ENCODE results near the gene CUTC.
"Not testable (repeated sequence)": the region's sequence is repeated elsewhere in the genome, so short reads cannot be mapped to it uniquely, and the experiment has no call there.

CUTC gene

GRCh38 chr10:99742701-99743100 lies 10.7 kb downstream of the CUTC start:
- DNase-seq (ENCODE audit: low spot score), result no peak

DNA sequence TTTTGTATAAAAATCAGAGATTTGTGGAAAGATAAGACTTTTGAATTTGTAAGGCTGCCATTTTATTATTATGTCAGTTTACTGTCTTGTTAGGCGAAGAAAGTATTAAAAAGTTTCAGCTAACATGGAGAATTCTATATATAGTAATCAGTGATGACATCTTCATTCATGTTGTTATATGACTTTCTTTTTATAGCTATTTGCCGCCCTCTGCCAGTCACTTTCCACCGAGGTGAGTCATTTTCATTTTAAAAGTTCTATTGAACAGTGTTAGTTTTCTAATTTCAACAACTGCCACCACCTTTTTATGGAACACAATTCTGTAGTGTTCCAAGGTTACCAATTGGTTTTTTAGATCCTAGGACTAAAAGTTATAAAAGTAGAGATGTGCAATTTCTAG lies 11.8 kb downstream of the CUTC start:
- no peak for DNase-seq (ENCODE audit: low spot score)

DNA sequence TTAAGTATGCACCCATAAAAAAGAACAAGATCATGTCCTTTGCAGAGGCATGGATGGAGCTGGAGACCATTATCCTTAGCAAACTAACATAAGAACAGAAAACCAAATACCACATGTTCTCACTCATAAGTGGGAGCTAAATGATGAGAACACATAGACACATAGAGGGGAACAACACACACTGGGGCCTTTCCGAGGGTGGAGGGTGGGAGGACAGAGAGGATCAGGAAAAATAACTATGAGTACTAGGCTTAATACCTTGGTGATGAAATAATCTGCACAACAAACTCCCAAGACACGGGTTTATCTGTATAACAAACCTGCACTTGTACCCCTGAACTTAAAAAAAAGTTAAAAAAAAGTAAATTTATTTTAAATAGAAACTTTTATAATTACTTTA lies 14.1 kb downstream of the CUTC start:
- not testable (repeated sequence) for DNase-seq (ENCODE audit: low spot score)

GRCh38 chr10:99748823-99749451 lies 16.9 kb downstream of the CUTC start:
- no peak for DNase-seq (ENCODE audit: low spot score)

DNA sequence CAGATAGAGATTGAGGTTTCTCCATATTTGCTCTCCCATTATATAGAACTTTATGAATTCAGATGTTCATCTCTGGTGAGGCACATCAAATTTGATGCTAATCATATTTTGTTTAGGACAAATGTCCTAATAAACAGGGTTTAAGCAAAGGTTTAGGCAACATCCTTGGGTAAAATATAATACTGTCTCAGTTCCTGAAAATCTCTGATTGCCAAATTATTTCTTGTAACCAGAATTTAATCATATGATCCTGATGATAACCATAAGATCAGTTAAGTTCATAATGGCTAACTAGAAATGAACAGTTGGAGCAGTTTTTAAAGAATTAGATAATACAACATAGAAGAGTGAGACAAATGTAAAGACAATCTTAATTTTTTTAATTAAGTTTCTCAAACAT lies 18.6 kb downstream of the CUTC start:
- DNase-seq (ENCODE audit: low spot score), result no peak

- no peak for DNase-seq (ENCODE audit: low spot score)
These were observed 22.6 kb downstream of the CUTC start for GRCh38 chr10:99754670-99755069.

GRCh38 chr10:99756159-99756558 lies 24.1 kb downstream of the CUTC start:
- DNase-seq (ENCODE audit: low spot score), result no peak

- DNase-seq (ENCODE audit: low spot score), result no peak
These were observed 26.3 kb downstream of the CUTC start for GRCh38 chr10:99758211-99758891.

DNA sequence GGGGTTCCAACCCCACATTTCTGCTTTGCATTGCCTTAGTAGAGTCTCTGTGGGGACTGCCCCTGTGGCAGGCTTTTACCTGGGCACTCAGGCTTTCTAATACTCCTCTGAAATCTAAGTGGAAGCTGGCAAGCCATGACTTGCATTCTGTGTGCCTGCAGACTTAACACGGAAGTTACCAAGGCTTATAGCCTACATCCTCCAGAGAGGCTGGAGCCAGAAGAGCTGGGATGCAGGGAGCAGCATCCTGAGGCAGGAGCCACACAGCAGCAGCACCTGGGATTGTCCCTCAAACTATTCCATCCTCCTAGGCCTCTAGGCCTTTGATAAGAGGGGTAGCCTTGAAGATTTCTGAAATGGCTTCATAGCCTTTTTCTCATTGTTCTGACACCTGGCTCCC lies 28.3 kb downstream of the CUTC start:
- DNase-seq (ENCODE audit: low spot score), result no peak

- no peak for DNase-seq (ENCODE audit: low spot score)
These were observed 29.3 kb downstream of the CUTC start for GRCh38 chr10:99761365-99761764.

DNA sequence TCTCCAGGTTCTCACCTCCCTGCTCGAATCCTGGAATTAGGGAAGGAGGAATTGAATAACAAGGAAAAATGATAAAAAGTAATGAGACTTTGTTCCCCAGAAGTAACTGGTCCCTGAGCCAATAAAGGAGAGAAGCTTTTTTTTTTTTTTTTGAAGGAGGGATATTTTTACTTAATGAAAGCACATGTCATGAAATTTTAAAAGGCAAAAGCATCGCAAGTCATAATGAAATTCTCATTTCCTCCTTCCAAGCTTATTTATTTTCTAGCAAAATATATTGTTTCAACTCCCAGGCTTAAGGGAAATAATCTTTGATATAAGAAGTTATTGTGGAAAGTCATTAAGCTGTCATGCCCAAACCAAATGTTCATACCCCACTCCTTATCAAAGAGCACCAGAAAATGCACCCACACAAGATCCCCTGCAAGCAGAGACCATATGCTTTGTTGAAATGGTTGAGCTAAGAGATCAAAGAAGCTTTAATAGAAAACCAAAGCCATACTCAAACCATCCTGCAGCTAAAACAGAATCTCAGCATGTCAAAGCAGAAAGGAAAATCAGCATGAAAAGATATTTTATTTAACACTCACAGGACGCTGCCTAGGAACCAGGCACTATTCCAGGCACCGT lies 33.8 kb downstream of the CUTC start:
- no peak for DNase-seq (ENCODE audit: low spot score)

GRCh38 chr10:99766302-99766681 lies 34.3 kb downstream of the CUTC start:
- no peak for DNase-seq (ENCODE audit: low spot score)

DNA sequence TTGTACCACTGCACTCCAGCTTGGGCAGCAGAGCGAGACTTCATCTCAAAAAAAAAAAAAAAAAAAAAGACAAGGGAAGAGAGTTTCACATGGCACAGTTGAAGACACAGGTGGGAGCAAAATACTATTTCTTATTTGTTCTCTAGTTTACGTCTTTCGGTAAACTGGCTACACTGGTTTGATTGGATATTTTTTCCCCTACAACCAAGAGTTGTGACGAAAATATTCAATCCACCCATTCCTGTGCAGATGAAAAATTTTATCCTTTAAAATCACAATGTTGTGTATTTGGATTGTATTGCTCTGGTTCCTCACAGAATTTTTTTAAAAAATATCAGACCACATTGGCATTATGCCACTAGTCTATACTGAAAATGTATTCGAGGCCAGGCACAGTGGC lies 35.9 kb downstream of the CUTC start:
- DNase-seq (ENCODE audit: low spot score), result no peak

GRCh38 chr10:99768556-99768955 lies 36.5 kb downstream of the CUTC start:
- no peak for DNase-seq (ENCODE audit: low spot score)

GRCh38 chr10:99769706-99770105 lies 37.7 kb downstream of the CUTC start:
- no peak for DNase-seq (ENCODE audit: low spot score)

DNA sequence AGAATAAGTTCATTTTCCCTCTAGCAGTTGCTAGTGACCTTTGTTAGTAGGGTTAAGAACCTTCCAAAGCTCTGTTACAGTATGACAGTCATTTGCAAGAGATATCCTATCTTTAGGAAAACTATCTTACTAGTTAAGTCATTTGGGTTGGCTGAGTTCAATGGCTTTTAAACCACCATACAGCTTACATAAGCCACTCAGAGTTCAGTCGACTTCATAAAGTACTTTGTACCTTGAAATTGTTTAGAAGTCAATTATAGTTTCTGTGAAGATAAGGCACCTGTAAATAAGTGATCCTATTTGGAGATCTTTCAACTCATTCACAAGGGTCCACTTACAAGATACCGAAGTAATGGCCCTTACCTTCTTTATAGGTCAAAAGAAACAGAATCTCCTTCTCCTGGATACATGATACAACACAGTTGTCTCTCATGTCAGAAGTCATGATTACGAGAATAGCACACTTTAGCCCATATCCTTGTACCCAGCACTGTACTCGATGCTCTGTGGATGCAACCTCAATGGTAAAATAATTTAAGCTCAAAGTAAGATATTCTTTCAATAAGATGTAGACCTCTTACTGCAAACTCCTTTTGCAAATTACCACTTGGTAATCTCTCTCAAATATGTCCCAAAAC lies 38.5 kb downstream of the CUTC start:
- DNase-seq (ENCODE audit: low spot score), result no peak

DNA sequence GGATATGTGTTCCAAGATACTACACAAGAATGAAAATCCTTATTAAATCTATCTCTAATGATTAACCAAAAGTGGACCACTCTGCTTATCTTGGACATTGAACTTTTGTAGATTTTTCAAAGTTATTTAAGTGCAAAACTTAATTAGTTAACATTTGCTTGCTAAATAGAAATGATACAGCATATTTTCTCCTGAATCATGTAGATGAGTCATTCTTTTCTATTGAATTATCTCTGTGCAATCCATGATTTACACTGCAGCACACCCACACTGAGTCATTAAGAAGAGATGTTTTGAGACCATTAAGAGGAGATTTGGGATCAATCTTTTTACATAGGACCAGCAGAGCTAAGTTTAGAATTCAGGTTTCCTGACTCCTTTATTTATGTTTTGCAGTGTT lies 43.8 kb downstream of the CUTC start:
- DNase-seq (ENCODE audit: low spot score), result no peak

DNA sequence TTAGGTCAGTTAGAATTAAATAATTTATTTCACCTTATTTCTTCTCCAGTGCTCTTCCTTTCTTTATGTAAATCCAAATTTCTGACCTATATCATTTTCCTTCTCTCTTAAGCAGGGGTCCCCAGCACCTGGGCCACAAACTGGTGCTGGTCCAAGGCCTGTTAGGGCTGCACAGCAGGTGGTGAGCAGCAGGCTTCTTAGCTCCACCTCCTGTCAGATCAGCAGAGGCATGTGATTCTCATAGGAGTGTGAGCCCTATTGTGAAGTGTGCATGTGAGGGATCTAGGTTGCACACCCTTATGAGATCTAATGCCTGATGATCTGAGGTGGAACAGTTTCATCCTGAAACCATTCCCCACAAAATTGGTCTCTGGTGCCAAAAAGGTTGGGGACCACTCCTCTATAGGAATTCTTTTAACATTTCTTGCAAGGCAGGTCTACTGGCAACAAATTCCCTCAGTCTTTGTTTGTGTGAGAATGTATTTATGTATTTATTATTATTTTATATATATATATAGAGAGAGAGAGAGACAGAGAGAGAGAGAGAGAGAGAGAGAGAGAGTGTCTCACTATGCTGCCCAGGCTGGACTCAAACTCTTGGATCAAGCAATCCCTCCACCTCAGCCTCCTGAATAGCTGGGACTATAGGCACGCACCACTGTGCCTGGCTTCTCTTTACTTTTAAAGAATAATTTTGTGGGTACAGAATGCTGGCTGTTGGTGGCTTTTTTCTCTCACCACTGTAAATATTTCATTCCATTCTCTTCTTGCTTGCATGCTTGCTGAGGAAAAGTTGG lies 46.1 kb downstream of the CUTC start:
- DNase-seq (ENCODE audit: low spot score), result no peak

DNA sequence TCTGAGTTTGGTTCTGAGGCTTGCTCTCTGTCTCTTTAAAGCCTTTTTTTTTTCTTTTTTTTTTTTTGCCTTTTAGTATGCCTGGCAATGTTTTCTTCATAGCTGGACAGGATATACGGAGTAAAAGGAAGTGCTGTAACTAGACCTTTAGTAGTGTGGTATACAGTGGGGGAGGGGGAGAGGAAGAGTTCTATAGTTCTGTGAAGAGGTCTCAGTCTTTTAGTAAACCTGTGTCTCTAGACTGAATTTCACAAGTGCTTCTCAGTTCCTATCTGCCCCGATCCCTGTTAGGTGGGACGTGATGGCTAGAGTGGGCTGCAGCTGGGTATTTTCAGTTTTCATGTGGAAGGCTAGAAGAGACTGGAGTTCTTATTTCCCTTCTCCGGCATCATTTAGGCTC lies 47.3 kb downstream of the CUTC start:
- no peak for DNase-seq (ENCODE audit: low spot score)

DNA sequence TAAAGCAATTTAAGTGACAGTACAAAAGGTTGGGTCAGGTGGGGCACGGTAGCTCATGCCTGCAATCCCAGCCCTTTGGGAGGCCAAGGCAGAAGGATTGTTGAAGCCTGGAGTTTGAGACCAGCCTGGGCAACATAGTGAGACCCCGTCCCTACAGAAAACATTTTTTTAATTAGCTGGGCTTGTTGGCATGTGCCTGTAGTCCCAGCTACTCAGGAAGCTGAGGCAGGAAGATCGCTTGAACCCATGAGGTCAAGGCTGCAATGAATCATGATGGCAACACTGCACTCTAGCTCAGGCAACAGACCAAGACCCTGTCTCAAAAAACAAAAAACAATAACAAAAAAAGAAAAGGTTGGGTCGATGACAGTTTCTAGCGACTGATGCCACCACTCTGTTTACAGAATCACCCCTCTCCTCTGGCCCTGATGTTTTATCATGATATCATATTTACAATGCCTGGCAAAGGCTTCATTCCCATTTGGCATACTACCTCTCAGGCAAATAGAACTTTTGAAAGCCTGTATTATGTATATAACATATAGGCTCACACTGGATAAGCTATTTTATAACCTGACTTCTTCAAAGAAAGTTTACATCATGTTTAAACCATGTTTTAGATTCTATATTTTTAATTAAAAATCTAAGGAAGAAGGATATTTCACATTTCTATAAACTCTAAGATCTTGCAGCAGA lies 49.8 kb downstream of the CUTC start:
- no peak for DNase-seq (ENCODE audit: low spot score)

DNA sequence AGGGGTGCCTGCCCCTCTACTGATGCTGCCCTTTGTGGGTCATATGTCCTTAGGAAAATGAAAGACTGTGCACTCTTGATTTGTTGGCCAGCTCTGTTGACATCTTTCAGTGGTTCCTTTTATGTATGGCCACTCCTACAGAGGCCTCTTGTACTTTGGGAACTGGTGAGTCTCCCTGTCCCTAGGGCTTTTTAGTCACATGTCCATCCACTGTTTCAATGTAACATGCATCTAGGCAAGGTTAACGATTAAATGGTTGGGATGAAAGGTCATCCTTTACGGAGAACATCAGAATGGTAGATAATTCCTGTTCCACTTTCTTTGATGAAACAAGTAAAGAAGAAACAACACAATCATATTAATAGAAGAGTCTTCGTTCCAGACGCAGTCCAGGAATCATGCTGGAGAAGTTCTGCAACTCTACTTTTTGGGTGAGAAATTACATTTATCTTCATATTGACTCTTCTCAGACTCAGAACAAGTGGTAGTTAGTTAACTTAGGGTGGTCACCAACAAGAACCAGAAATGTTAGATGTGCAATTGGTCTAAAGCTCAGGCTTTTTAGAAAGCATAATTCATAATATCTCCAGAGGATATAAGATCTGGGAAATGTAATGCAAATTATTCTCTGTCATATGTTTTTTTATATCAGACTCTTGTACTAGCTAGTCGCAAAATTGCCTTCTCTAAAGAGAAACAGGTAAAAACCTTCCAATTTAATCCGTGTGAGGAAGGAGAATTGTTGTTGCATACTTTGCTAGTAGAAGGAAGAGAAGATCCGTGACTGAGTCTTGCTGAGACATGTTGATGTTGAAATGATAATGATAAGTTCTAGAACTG lies 50.6 kb downstream of the CUTC start, which contains the start of gene ABCC2:
Gene ABCC2 (plus strand): TSS at position 194 of the 840 bp plus-strand sequence. CDS start 205 bp downstream, at position 399.
- no peak for DNase-seq (ENCODE audit: low spot score)
